A549 (cell line): ENCODE measurements around the gene PLET1.

Experiments used
- CEBPB ChIP-seq, 2 experiments: fragments of >200 bp in 1 of 2; sonication (Bioruptor Twin) in 1 of 2; formaldehyde crosslinking in 1 of 2; IDR thresholded peaks; 2 replicates each; pipeline ENCODE4 v1.6.1; 2012 to 2016
- EP300 ChIP-seq, 2 experiments: fragments of >200 bp; sonication (Bioruptor Twin); formaldehyde crosslinking; IDR thresholded peaks; 2 replicates in 1 of 2; 3 replicates in 1 of 2; pipeline ENCODE4 v1.6.1; 2016 to 2017
- HMGXB4 ChIP-seq: fragments of 250-450 bp; sonication (Bioruptor Pico); IDR thresholded peaks from 2 replicates; pipeline ENCODE4 v1.5.0; 2021; ENCODE audit warnings: mild to moderate bottlenecking, moderate library complexity, borderline replicate concordance
- MAX ChIP-seq: IDR thresholded peaks from 2 replicates; pipeline ENCODE4 v1.6.1; 2012
- MYC ChIP-seq: IDR thresholded peaks from 2 replicates; pipeline ENCODE4 v1.6.1; 2012; ENCODE audit warnings: mild to moderate bottlenecking, inconsistent platforms, low read length, improper control_type of control experiment, borderline replicate concordance
- POLR2A ChIP-seq: IDR thresholded peaks from 2 replicates; pipeline ENCODE4 v1.6.1; 2012; ENCODE audit warnings: mild to moderate bottlenecking, low read length
- SREBF2 ChIP-seq: fragments of 450-650 bp; IDR thresholded peaks from 2 replicates; pipeline ENCODE4 v1.6.1; 2014; ENCODE audit warnings: mild to moderate bottlenecking, moderate library complexity
- TF ChIP-seq, protein P1 (sequence below): fragments of >200 bp; sonication (Bioruptor Twin); formaldehyde crosslinking; IDR thresholded peaks from 3 replicates; pipeline ENCODE4 v1.5.1; 2016

GRCh38 chr11:112288021-112288420, 27.4 kb upstream of the PLET1 start:
- TF ChIP-seq POLR2A (no peak), EP300 (IDR thresholded peaks at IDR 0.05) (no peak), SREBF2 (no peak), MYC (no peak), CEBPB (IDR thresholded peaks at IDR 0.05) (no peak), MAX (no peak), HMGXB4 (CRISPR knock-in tag) (no peak)
- TF ChIP-seq, protein P1, sequence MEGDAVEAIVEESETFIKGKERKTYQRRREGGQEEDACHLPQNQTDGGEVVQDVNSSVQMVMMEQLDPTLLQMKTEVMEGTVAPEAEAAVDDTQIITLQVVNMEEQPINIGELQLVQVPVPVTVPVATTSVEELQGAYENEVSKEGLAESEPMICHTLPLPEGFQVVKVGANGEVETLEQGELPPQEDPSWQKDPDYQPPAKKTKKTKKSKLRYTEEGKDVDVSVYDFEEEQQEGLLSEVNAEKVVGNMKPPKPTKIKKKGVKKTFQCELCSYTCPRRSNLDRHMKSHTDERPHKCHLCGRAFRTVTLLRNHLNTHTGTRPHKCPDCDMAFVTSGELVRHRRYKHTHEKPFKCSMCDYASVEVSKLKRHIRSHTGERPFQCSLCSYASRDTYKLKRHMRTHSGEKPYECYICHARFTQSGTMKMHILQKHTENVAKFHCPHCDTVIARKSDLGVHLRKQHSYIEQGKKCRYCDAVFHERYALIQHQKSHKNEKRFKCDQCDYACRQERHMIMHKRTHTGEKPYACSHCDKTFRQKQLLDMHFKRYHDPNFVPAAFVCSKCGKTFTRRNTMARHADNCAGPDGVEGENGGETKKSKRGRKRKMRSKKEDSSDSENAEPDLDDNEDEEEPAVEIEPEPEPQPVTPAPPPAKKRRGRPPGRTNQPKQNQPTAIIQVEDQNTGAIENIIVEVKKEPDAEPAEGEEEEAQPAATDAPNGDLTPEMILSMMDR: no peak
